H1 (cell line): ENCODE data around the gene MCCC1. TPM values are rescaled to one million over a fixed set of nuclear protein-coding genes. Genes with fewer than 3 reads are reported as not detected.

ENCODE experiments used
- CBX5 ChIP-seq: fragments of 300-800, 300-1000 bp; sonication (generic); IDR thresholded peaks from 2 replicates; pipeline ENCODE4 v1.7.1; 2016; ENCODE audit warnings: antibody characterized with exemption, low read length, low read depth
- SUZ12 ChIP-seq: fragments of 200-600 bp; sonication (generic); IDR thresholded peaks from 2 replicates; pipeline ENCODE4 v1.6.1; 2012; ENCODE audit warnings: mild to moderate bottlenecking, inconsistent platforms, low read length, moderate library complexity, mixed read lengths
- polyA plus RNA-seq, 7 experiments: library from polyadenylated mRNA; depleted of rRNA in 3 of 7; stranded (reverse) in 5 of 7; unstranded in 2 of 7; fragments of >200 nt in 5 of 7; fragments of 200-250 nt in 2 of 7; gene quantifications; 1 replicate in 5 of 7; 2 replicates in 1 of 7; 4 replicates in 1 of 7; pipeline versions ENCODE4 v1.2.1 to v1.2.3, GENCODE V29; 2011 to 2013; ENCODE audit warnings: missing spikeins in 2 of 7, mixed read lengths in 2 of 7
- total RNA-seq: library from RNA; stranded (reverse); fragmentation: NEBNext Ultra II Directional; extraction: Animal tissue kit (Norgen Biotek cat#: 25700); gene quantifications from 2 replicates; pipeline ENCODE4 v1.2.1, GENCODE V29; 2021

Gene MCCC1
- total and polyA plus RNA-seq, 2 of the 8 experiments (the other 6 are each of a cell fraction or from before 2014, with no cell fraction given) = 10.8 to 21.5 TPM

DNA sequence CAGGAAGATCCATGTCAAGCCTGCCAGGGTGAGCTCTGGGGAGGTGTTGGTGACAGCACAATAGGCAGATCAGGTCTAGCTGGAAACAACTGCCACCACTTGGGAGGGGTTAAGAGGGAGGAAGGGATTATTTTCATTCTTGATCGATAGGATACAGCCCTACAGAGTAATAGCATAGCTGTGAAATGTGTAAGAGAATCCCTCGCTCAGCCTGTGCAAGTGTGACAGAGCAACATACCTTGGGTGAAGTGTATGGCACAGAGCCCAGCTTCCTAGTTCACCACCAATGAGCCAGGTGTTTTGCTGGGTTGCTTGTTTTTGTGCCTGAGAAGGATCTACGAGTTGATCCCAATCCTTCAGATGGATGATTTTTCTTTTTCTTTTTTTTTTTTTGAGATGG lies 109.7 kb downstream of the MCCC1 start (continued):
- TF ChIP-seq SUZ12 (no peak), CBX5 (no peak)
